Upper lobe of left lung (tissue), 6 donors: ENCODE measurements around the gene CHRNA4. TPM values are rescaled to one million over a fixed set of nuclear protein-coding genes. Genes with fewer than 3 reads are reported as not detected.

Experiments used
- ATAC-seq, 2 donors: fragments of 200-7000 bp; cut with Tn5 transposase; one replicate each; pipeline ENCODE4 v1.9.1; 2022; ENCODE audit warnings: mild to moderate bottlenecking in 2 of 2, moderate library complexity in 2 of 2; ENCODE audit not compliant: low FRiP score in 2 of 2
- DNase-seq, 2 donors: peaks; one replicate each; pipeline ENCODE4 v3.0.0-alpha.2; 2019 to 2020
- H3K27ac ChIP-seq, 4 donors: fragments of 200-600 bp; sonication (generic); one replicate each; pipeline ENCODE4 v1.5.1; 2016 to 2019
- H3K27me3 ChIP-seq, 4 donors: fragments of 200-600 bp; sonication (generic); one replicate each; pipeline ENCODE4 v1.5.1; 2017 to 2019
- H3K36me3 ChIP-seq, 4 donors: fragments of 200-600 bp; sonication (generic); one replicate each; pipeline ENCODE4 v1.5.1; 2016 to 2019
- H3K4me1 ChIP-seq, 4 donors: fragments of 200-600 bp; sonication (generic); one replicate each; pipeline ENCODE4 v1.5.1; 2018 to 2019
- H3K4me3 ChIP-seq, 4 donors: fragments of 200-600 bp; sonication (generic); one replicate each; pipeline ENCODE4 v1.5.1; 2017 to 2019; ENCODE audit warnings: mild to moderate bottlenecking in 2 of 4, moderate library complexity in 1 of 4
- H3K9me3 ChIP-seq, 4 donors: fragments of 200-600 bp; sonication (generic); one replicate each; pipeline ENCODE4 v1.5.1; 2018 to 2019
- CTCF ChIP-seq, 6 experiments: fragments of 450-650 bp in 4 of 6; fragments of 200-600 bp in 2 of 6; sonication (generic) in 2 of 6; IDR thresholded peaks; one replicate each; pipeline ENCODE4 v1.5.1; 2016 to 2019; ENCODE audit warnings: antibody characterized with exemption in 6 of 6
- EP300 ChIP-seq, 4 donors: sonication (generic); formaldehyde crosslinking; IDR thresholded peaks; one replicate each; pipeline ENCODE4 v1.5.1; 2017; ENCODE audit warnings: antibody characterized with exemption in 4 of 4, control low read depth in 2 of 4
- POLR2A ChIP-seq, 4 donors: fragments of 450-650 bp; IDR thresholded peaks; one replicate each; pipeline ENCODE4 v1.5.1; 2016 to 2017; ENCODE audit warnings: antibody characterized with exemption in 4 of 4, mild to moderate bottlenecking in 2 of 4
- POLR2AphosphoS5 ChIP-seq, 2 donors: sonication (generic); formaldehyde crosslinking; IDR thresholded peaks; one replicate each; pipeline ENCODE4 v1.5.1; 2017; ENCODE audit warnings: antibody characterized with exemption in 2 of 2
- WGBS, 2 donors: methylation state at CpG; one replicate each; pipeline ENCODE4 v1.1.5; 2017 to 2018; 5-methylcytosine and 5-hydroxymethylcytosine counted together
- total RNA-seq, 6 donors: library from RNA; depleted of rRNA in 4 of 6; stranded (reverse); fragments of >200 nt in 4 of 6; gene quantifications; one replicate each; pipeline versions ENCODE4 v1.1.0 to v1.2.1, GENCODE V29; 2016 to 2021
- donor health status: DM: no; HTN: no; CAD: no; lungs with moderate emphysema.
- donor health status: DM: no; HTN: yes; CAD: no; lungs with severe emphysema.

The CHRNA4 gene
- total RNA-seq, 6 donors from 2014 or later: 0.10 TPM; not detected in 5

GRCh38 chr20:63365601-63366389 lies 4.6 kb upstream of the CHRNA4 start:
- no peak for ATAC-seq
- H3K4me1 ChIP-seq: peaks cover 0 to under 1% (median 0%) of the 10 kb centered on the region in 4 donors
- H3K36me3 ChIP-seq: no peaks in the 10 kb centered on the region
- H3K4me3 ChIP-seq: no peak overlapping the region
- H3K9me3 ChIP-seq: no peaks in the 10 kb centered on the region
- H3K27me3 ChIP-seq: peaks cover 0 to 11% (median 4%) of the 10 kb centered on the region in 4 donors
- TF ChIP-seq CTCF (IDR thresholded peaks at IDR 0.05): no peak
- no peak for TF ChIP-seq POLR2AphosphoS5 (IDR thresholded peaks at IDR 0.05)
- TF ChIP-seq POLR2A (IDR thresholded peaks at IDR 0.05): no peak
- no peak for TF ChIP-seq EP300 (IDR thresholded peaks at IDR 0.05)
- no peak overlapping the region for H3K27ac ChIP-seq
- WGBS, 2 donors: 78 to 79% methylated on average over 5 to 22 of the region's 22 CpGs
- peak in 1 of 2 donors; percentile 79 for DNase-seq

GRCh38 chr20:63364801-63365585 lies 3.8 kb upstream of the CHRNA4 start:
- Histone ChIP-seq H3K27ac (no peak overlapping the region), H3K4me1 (peaks cover 0 to 4% (median 0%) of the 10 kb centered on the region in 4 donors), H3K36me3 (no peaks in the 10 kb centered on the region), H3K27me3 (peaks cover 0 to 19% (median 8%) of the 10 kb centered on the region in 4 donors), H3K4me3 (no peak overlapping the region), H3K9me3 (no peaks in the 10 kb centered on the region)
- TF ChIP-seq POLR2AphosphoS5 (IDR thresholded peaks at IDR 0.05): no peak
- TF ChIP-seq POLR2A (IDR thresholded peaks at IDR 0.05): no peak
- TF ChIP-seq EP300 (IDR thresholded peaks at IDR 0.05): no peak
- no peak for TF ChIP-seq CTCF (IDR thresholded peaks at IDR 0.05)
- 67 to 77% methylated on average over 3 to 16 of the region's 20 CpGs for WGBS, 2 donors
- DNase-seq (peak in 1 of 2 donors; percentile 73), ATAC-seq (no peak)

- TF ChIP-seq CTCF (IDR thresholded peaks at IDR 0.05) (no peak), POLR2A (IDR thresholded peaks at IDR 0.05) (no peak), EP300 (IDR thresholded peaks at IDR 0.05) (no peak), POLR2AphosphoS5 (IDR thresholded peaks at IDR 0.05) (no peak)
- H3K4me3 ChIP-seq: no peak overlapping the region
- no peaks in the 10 kb centered on the region for H3K9me3 ChIP-seq
- no peak overlapping the region for H3K27ac ChIP-seq
- WGBS, 2 donors: 65 to 74% methylated on average over 13 to 17 of the region's 19 CpGs
- peaks cover 0 to 4% (median 0%) of the 10 kb centered on the region in 4 donors for H3K4me1 ChIP-seq
- DNase-seq (peak in 1 of 2 donors; percentile 62), ATAC-seq (no peak)
- peaks cover 0 to 21% (median 8%) of the 10 kb centered on the region in 4 donors for H3K27me3 ChIP-seq
- no peaks in the 10 kb centered on the region for H3K36me3 ChIP-seq
These were observed 2.9 kb upstream of the CHRNA4 start for GRCh38 chr20:63363981-63364561.

GRCh38 chr20:63363013-63363957 lies 2.1 kb upstream of the CHRNA4 start:
- no peak overlapping the region for H3K27ac ChIP-seq
- peaks cover 0 to 21% (median 8%) of the 10 kb centered on the region in 4 donors for H3K27me3 ChIP-seq
- ATAC-seq (no peak), DNase-seq (peak in 1 of 2 donors; percentile 56)
- TF ChIP-seq POLR2A (IDR thresholded peaks at IDR 0.05) (no peak), EP300 (IDR thresholded peaks at IDR 0.05) (no peak), CTCF (IDR thresholded peaks at IDR 0.05) (no peak), POLR2AphosphoS5 (IDR thresholded peaks at IDR 0.05) (no peak)
- H3K4me1 ChIP-seq: peaks cover 0 to 4% (median 0%) of the 10 kb centered on the region in 4 donors
- H3K36me3 ChIP-seq: no peaks in the 10 kb centered on the region
- H3K9me3 ChIP-seq: no peaks in the 10 kb centered on the region
- no peak overlapping the region for H3K4me3 ChIP-seq
- 68 to 80% methylated on average over 2 to 23 of the region's 23 CpGs for WGBS, 2 donors
